ENCODE data around the gene CAPN13.

- no peak for TF ChIP-seq CTCF (IDR thresholded peaks at IDR 0.05; ENCODE audit: extremely low read depth in 1 of 2, insufficient read depth in 1 of 2, low read depth in 1 of 2, low read length in 2 of 2)
- no peak for TF ChIP-seq POLR2A (IDR thresholded peaks at IDR 0.05; ENCODE audit: low read depth, low read length)
- TF ChIP-seq JUN (IDR thresholded peaks at IDR 0.05; ENCODE audit: borderline replicate concordance, insufficient read depth, insufficient read length, low read depth): no peak
Observed at GRCh38 chr2:30693821-30694281, 113.4 kb downstream of the CAPN13 start.

Data from endothelial cell of umbilical vein (primary cell).